ENCODE data around the gene PPP4C. TPM values are rescaled to one million over a fixed set of nuclear protein-coding genes. Genes with fewer than 3 reads are reported as not detected.

The PPP4C gene
- total and polyA plus RNA-seq, 12 donors: 39.2 to 136 (median 80.8) TPM

GRCh38 chr16:30052671-30053372 is 23.0 kb upstream of the PPP4C start:
- H3K36me3 ChIP-seq (replicated peaks in 1 of 2): no peaks in the 10 kb centered on the region
- intact Hi-C loops (cut with DNase I): no loop called here
- H3K27ac ChIP-seq: peak overlapping the region in 2 of 5 donors; percentile 26 to 60

GRCh38 chr16:30053376-30054015 is 22.3 kb upstream of the PPP4C start:
- Histone ChIP-seq H3K27me3 (no peaks in the 10 kb centered on the region), H3K36me3 (replicated peaks in 1 of 2) (no peaks in the 10 kb centered on the region), H3K4me3 (peak overlapping the region in 3 of 4 donors; percentile 32 to 70 (median 48)), H3K27ac (peak overlapping the region in 2 of 5 donors; percentile 26 to 60), H3K9me3 (replicated peaks in 1 of 3) (no peaks in the 10 kb centered on the region), H3K4me1 (replicated peaks in 1 of 2) (peaks cover 0 to 13% of the 10 kb centered on the region in 2 donors)
- DNase-seq: no peak
- intact Hi-C loops (cut with DNase I): no loop called here
- TF ChIP-seq CTCF (IDR thresholded peaks at IDR 0.05): no peak
- TF ChIP-seq POLR2A (IDR thresholded peaks at IDR 0.05): no peak
- 6 to 15% (median 10%) methylated on average over 10 to 19 of the region's 19 CpGs for WGBS, 4 donors

More at GRCh38 chr16:30052671-30053372, 23.0 kb upstream of the PPP4C start:
- H3K27me3 ChIP-seq: no peaks in the 10 kb centered on the region
- H3K9me3 ChIP-seq (replicated peaks in 1 of 3): no peaks in the 10 kb centered on the region
- WGBS, 4 donors: 5 to 11% (median 8%) methylated on average over 23 to 57 of the region's 58 CpGs
- TF ChIP-seq CTCF (IDR thresholded peaks at IDR 0.05) (no peak), POLR2A (IDR thresholded peaks at IDR 0.05) (no peak)
- H3K4me3 ChIP-seq: peak overlapping the region in 3 of 4 donors; percentile 32 to 70 (median 48)
- H3K4me1 ChIP-seq (replicated peaks in 1 of 2): peaks cover 0 to 13% of the 10 kb centered on the region in 2 donors
- peak; percentile 94 to 97 (median 95) for DNase-seq

- H3K27ac ChIP-seq: no peak overlapping the region
Observed at GRCh38 chr16:30054451-30054850, 21.3 kb upstream of the PPP4C start.

More at GRCh38 chr16:30054451-30054850, 21.3 kb upstream of the PPP4C start:
- Histone ChIP-seq H3K36me3 (replicated peaks in 1 of 2) (no peaks in the 10 kb centered on the region), H3K4me3 (no peak overlapping the region), H3K27me3 (no peaks in the 10 kb centered on the region), H3K9me3 (replicated peaks in 1 of 3) (no peaks in the 10 kb centered on the region), H3K4me1 (replicated peaks in 1 of 2) (peaks cover 0 to 13% of the 10 kb centered on the region in 2 donors)
- no peak for TF ChIP-seq CTCF (IDR thresholded peaks at IDR 0.05)
- TF ChIP-seq POLR2A (IDR thresholded peaks at IDR 0.05): no peak
- 85 to 89% (median 86%) methylated on average over 8 of the region's 8 CpGs for WGBS, 4 donors
- intact Hi-C loops (cut with DNase I): no loop called here
- no peak for DNase-seq

Measured in adrenal gland (tissue), 12 donors.